Measurements from ENCODE around the gene TMEM82.

TMEM82 gene

DNA sequence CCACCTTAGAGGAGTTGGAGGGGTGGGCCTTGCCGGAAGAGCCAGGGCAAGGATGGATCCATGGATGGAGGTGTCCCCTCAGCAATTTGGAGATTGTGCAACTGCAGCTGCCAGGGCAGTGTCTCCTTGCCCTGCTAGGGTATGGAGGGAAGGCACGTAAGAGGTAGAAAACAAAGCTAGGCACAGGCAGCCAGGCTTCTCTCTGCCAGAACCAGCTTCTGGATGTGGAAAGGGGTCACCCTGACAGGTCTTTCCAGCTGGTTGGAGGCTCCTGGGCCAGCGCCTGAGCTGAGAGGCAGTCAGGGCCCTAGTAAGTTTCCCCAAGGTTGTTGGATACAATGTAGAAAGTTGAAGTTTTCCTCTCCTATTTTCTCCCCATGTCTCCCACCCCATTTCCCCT lies 21.4 kb upstream of the TMEM82 start:
- no peak for DNase-seq (ENCODE audit: low read depth)

DNA sequence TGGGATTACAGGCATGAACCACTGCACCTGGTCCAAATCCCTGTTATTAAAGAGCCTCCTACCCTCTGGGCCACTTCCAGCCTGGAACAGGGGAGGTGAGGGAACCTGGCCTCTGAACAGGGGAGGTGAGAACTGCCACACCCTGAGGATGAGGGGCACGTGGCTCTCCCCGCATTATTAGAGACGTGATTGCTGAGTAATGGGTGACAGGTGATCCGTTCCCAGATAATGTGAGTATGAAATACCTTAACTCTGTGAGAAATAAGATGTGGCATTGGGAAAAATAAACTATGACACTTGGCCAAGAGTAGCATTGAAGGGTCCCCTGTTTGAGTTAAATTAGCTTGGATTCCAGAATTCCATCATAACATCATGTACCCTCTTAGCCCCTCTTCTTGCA lies 19.9 kb upstream of the TMEM82 start:
- DNase-seq (ENCODE audit: low read depth) = no peak

DNA sequence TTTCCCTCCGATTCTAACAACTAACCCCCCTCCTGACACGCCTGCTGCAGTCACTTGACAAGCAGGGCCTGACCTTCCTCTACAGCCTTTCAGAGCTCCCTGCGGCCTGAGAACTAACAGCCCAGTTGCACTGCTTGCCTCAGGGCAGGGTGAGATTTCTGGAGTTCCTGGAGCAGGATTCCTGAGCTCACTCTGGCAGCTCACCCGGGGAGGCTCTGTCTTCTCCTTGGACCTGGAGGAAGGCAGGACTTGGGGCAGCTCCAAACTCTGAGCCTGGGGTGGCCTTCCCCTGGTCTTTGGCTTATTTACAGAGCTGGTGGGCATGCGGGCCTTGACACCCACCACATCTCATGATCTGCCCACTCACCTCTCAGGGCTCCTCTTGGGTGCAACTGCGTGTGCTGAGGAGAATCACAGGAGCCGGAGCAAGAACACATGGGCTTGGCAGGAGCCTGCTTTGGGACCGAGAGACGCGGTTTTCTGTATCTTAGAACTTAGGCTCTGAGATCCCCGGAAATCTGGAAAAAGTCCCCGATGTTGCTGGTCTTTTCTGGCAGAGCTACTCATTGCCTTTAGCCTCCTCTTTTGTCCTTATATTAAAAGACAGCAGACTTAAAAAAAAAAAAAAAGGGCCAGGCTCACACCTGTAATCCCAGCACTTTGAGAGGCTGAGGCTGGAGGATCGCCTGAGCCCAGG lies 19.3 kb upstream of the TMEM82 start:
- no peak for DNase-seq (ENCODE audit: low read depth)

DNA sequence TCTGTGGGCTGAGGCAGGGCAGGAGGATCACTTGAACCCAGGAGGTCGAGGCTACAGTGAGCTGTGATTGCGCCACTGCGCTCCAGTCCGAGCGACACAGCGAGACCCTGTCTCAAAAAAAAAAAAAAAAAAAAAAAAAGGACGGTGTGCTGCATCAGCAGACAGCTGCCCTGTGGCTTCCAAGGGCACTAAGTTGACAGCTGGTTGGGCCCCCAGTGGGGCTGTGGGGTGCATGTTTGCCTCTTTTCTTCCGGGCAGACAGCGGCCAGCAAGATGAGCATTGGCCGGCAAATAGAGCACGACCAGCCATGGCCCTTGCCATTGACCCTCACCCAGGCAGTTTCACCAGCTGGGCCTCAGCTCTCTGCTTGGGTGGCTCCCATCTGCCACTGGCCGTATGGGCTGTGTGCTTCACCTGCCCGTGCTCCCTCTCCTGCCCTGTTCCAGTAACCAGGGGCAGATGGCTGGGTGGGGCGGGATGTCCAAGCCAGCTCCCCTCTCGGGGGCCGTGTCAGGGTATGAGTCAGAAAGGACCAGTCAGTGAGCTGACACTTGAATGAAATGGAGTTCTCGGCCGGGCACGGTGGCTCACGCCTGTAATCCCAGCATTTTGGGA lies 18.6 kb upstream of the TMEM82 start:
- DNase-seq (ENCODE audit: low read depth) = no peak

DNA sequence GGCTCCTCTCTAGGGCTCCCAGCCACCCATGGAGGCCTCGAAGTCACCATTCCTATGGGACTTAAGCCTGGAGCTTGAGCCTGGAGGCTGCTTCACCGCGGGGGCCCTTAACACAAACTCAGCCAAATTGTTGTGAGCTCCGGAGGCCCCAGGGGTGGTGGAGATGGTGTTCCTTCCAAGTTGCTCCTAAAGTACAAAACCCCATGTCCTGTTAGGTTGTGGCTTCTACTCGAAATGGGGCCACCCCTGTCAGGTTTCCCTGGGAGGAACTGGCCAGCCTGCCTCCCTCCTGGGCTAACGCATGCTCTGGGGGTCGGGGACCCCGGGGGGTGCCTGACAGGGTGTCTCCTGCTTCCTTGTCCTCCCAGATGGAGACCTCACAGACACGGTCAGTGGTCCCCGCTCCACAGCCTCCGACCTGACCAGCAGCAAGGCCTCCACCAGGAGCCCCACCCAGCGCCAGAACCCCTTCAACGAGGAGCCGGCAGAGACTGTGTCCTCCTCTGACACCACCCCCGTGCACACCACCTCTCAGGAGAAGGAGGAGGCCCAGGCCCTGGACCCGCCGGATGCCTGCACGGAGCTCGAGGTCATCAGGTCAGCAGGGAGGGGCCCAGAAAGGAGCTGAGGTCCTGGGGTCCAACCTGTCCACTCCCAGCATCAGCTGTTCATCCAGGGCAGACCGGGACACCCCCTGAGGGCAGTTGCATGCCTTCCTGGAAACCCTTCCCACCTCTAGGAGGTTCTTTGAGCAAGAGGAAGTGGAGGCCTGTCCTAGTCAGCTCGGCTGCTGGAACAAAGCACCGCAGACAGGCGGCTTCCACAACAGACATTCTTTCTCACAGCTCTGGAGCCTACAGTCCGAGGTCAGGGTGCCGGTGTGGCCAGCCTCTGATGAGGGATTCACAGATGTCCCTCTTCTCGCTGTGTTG lies 17.1 kb upstream of the TMEM82 start:
- no peak for DNase-seq (ENCODE audit: low read depth)

DNA sequence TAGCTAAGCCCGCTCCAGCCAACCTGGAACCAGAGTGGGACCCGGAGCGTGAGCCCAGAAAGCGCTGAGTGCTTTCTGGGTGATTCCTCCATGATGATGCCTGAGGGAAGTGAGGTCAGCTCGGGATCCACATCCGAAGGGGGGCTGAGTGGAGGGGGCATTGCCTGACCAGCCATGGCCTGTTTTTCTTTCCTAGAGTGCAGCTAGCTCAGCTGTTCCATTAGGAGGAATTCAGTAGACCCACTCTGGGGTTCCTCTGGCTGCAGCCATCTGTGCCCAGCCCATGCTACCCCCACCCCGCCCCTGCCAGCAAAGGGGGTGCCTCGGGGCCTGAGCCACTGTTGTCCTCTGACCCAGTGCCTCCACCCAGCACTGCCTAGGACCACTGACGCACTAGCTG lies 15.8 kb upstream of the TMEM82 start:
- DNase-seq (ENCODE audit: low read depth) = no peak

DNA sequence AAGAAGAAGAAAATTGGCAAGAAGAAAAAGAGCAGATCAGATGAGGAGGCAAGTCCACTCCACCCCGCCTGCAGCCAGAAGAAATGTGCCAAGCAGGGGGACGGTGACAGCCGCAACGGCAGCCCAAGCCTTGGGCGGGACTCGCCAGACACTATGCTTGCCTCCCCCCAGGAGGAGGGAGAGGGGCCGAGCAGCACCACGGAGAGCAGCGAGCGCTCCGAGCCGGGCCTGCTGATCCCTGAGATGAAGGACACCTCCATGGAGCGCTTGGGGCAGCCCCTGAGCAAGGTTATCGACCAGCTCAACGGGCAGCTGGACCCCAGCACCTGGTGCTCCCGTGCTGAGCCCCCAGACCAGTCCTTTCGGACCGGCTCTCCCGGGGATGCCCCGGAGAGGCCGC lies 15.3 kb upstream of the TMEM82 start:
- DNase-seq (ENCODE audit: low read depth) = no peak

DNA sequence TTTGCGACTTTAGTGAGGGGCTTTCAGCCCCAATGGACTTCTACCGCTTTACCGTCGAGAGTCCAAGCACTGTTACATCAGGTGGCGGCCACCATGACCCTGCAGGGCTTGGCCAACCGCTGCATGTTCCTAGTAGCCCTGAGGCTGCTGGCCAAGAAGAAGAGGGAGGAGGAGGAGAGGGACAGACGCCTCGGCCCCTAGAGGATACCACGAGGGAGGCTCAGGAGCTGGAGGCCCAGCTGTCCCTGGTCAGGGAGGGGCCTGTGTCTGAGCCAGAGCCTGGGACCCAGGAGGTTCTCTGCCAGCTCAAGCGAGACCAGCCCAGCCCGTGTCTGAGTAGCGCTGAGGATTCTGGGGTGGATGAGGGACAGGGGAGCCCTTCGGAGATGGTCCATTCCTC lies 14.9 kb upstream of the TMEM82 start:
- no peak for DNase-seq (ENCODE audit: low read depth)

DNA sequence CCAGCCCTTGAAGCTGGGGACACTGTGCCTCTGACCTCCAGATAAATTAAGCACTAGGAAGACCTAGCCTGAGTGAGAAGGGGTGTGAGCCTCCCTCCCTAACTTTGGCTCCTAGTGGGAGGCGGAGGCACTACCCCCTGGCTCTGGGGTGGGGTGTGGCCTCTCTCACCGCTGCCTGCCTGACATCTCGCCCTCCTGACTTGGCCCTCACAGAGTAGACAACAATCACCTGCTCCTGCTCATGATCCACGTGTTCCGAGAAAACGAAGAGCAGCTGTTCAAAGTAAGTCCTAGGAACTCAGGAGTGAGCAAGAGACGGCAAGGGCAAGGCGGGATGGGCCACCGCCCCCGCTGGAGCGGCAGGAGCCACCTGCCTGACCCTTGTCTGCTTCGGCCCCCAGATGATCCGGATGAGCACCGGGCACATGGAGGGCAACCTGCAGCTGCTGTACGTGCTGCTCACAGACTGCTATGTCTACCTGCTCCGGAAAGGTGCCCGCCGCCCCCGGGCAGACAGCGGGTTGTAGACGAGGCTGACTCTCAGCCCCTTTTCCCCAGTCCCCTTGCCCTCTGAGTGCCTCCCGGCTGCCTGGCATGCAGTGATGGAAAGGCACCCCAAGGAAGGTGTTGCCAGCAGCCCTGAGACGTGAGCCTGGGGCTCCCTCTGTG lies 14.3 kb upstream of the TMEM82 start:
- DNase-seq (ENCODE audit: low read depth) = no peak

DNA sequence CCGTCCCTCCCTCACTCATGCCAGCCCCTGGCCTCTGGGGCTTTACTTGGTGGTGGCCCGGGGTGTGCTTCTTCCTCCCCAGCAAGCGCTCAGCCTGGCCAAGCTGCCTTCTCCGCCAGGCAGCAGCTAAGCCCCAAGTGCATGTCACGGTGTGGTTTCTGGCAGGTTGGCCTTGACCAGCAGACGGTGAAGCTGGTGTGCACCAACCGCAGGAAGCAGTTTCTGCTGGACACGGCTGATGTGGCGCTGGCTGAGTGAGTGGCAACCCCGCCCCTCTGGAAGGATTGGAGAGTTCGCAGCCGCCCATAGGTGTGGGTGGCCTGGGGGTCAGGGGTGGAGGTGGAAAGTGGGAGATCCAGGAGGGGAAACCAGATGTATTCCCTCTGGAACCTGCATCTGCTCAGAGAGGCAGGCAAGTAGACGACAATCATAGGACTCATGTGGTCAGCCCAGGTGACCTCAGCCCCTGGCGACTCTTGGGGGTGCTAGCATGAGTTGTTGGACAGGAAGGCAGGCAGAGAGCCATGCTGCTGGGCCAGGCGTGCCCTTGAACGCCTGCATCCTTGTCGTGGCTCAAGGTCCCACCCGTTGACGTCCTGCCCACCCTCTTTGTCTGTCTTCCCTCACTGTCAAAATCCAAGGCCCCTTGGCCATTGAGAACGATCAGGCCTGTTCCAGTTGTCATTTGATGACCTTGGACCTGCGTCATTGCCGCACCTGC lies 13.2 kb upstream of the TMEM82 start:
- no peak for DNase-seq (ENCODE audit: low read depth)

DNA sequence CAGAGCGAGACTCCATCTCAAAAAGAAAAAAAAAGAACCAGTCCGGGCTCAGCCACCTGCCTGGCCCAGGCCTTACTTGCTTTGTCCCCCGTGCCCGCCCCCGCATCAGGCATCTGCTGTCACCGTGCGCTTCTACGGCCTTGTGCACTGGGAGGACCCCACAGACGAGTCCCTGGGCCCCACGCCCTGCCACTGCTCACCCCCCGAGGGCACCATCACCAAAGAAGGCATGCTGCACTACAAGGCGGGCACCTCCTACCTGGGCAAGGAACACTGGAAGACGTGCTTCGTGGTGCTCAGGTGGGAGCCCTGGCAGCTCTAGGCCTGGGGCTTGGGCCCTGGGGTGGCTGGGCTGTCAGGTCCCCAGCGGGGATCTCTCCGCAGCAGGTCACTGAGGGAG lies 11.9 kb upstream of the TMEM82 start:
- DNase-seq (ENCODE audit: low read depth) = no peak

DNA sequence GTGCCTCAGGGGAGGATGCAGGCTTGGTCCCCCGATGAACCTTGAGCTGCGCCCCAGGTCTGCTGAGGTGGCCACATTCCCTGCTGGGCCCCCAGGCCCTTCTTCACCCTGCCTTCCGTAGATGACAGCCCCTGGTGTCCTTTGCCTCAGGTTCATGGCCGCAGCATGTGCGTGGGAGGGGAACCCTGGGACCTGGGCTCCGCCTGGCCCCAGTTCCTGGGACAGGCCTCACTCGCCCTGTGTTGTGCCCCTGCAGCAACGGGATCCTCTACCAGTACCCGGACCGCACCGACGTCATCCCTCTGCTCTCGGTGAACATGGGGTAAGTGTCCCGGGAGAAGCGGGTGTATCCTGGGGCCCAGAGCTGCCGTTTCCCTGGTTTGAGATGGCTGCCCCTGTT lies 11.4 kb upstream of the TMEM82 start:
- DNase-seq (ENCODE audit: low read depth) = no peak

DNA sequence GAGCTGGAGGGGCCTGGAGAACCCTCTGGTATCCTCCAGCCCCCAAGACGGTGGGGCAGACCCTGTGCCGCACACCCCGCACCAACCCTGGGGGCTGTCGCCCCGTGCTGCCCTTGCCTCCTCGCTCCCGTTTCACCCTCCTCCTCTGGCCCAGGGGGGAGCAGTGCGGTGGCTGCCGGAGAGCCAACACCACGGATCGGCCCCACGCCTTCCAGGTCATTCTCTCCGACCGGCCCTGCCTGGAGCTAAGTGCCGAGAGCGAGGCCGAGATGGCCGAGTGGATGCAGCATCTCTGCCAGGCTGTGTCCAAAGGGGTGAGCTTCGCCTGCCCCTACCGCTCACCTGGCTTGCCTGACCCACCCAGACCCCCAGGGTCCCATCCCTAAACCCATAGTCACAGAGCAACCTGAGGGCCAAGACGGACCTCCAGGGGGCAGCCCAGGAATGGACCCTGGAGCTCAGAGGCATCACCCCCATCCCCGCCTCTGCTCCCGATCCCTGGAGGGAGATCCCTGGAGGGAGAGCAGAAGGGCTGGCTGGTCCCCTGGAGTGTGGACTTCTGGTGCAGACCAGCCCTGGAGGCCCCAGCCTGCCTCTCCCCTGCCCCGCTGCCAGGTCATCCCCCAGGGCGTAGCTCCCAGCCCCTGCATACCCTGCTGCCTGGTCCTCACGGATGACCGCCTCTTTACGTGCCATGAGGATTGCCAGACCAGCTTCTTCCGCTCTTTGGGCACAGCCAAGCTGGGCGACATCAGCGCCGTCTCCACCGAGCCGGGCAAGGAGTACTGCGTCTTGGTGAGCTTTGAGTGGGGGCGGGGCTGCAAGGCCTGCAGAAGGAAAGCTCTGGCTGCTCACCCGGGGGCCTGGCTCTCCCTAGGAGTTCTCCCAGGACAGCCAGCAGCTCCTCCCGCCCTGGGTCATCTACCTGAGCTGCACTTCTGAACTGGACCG lies 10.3 kb upstream of the TMEM82 start:
- no peak for DNase-seq (ENCODE audit: low read depth)

DNA sequence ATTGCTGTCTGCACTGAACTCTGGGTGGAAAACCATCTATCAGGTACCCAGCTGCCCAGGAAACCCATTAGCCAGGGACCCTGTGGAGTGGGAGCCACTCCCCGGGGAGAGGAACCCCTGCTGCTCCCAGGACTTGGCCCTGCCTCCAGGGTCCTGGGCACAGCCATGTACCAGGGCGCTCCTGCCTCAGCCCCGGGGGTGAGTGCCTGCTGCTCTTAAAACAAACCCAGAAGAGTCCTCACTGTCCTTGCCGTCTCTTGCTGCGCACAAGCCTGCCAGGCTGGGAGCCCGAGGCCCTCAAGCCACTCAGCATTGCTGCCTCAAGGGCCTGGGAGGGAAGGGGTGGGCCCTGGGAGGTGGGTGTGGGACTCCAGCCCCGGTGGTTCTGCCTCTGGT lies 9.6 kb upstream of the TMEM82 start:
- DNase-seq (ENCODE audit: low read depth) = no peak

DNA sequence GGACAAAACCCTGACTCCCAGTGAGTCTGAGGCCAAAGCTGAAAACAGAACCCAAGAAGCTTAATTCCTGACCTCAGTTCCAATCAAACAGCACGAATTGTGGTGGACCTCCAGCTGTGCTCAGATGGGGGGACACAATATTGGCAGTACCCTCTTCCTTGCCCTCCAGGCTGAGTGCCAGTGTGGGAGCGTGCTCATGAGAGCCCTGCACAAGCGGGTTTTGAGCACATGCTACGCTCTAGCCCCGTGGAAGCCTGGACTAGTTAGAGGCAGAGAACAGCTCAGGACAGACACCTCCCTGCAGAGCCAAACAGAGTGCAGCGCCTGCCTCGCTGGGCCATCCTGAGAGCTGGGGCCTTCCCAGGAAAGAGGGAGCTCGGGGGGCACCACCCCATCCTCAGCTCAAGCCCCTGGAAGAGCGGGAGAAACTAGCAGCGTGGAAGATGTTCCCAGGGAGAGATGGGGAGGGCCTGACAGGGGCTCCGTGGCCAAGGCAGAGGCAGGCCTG lies 9.0 kb upstream of the TMEM82 start:
- no peak for DNase-seq (ENCODE audit: low read depth)

DNA sequence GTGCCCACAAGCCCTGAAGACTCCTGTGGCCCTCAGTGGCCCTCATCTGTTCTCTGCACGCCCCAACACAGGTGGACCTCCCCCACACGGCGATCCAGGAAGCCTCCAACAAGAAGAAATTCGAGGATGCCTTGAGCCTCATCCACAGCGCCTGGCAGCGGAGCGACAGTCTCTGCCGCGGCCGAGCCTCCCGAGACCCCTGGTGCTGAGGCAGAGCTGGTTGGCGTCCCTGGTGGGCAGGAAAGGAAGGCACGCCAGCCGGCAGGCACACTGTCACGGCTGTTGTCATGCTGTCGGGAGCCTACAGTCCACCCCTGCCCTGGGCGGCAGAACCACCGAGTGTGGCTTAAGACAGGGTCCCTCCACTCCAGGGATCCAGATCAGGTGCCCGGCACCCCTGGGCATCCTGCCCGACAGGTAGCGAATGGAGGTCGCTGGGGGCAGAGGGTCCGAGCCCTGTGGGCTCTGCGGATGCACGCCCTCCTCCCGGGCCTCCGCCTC lies 8.5 kb upstream of the TMEM82 start:
- no peak for DNase-seq (ENCODE audit: low read depth)

DNA sequence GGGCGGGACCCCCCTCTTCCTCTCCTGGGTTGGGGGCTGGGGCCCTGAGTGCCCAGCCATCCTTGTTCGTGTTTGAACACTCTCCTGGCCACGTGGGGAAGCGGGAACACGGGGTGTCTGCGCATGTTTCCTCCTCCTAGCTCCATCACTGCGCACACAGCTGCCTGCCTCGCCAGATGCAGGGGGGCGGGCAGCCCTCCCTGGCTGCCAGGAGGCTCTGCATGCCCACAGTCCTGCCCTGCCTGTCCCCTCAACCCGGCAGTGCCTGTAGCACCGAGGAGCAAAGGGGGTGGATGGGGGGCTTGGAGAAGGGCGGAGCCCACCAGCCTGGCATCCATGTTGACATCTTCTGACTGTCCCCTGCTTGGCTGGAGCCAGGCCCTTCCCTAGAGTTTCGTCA lies 8.0 kb upstream of the TMEM82 start:
- no peak for DNase-seq (ENCODE audit: low read depth)

DNA sequence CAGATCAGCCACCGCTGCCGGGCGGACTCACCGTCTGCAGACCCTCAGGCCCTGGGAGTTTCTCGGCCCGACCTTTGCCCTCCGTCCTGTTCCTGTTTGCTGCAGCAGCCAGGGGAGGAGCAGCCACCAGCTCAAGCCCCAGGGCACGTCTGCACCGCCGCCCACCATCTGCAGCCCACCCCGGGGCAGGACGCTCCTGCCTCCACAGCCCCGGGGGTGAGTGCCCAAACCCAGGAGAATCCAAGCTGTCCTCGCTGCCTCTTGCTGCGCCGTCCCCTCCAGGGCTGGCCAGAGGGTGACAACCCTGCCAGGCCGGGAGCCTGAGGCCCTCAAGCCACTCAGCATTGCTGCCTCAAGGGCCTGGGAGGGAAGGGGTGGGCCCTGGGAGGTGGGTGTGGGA lies 7.4 kb upstream of the TMEM82 start:
- DNase-seq (ENCODE audit: low read depth) = no peak

DNA sequence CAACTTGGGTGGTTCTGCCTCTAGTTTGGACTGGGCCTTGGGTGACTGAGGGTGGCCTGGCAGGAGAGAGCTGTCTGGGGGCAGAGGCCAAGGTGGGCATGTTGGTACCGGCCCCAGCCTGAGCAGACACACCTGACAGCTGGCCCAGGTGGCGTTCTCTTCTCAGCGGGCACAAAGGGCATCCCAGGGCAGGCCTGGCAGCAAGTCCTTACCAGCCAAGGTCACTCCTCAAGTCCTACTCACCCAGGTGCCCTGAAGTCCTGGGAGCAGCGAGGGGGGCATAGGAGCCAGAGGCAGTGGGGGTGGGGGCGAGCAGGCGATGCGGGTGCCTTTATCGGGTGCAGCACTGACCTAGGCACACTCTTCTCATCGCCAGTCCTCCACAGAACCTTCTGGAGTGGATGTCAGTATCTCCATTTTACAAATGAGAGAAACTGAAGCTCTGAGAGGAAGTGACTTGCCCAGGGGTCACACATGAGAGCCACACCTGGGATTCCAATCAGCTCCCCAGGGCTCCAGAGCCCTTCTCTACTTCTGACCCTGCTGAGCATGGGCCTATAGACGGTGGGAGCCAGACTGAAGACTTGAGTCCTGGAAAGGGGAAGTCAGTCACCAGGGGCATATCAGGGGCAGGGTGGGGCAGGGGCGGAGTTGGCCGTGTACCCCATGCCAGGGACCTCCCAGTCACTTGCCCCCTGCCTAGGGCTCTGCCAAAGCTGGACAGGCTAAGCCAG lies 6.8 kb upstream of the TMEM82 start:
- no peak for DNase-seq (ENCODE audit: low read depth)

All from stimulated activated CD8-positive, alpha-beta memory T cell treated with anti-CD3 and anti-CD28 coated beads, Interleukin-7, amount 100 ng/mL, for 24 hours (primary cell).